ENCODE measurements around the gene ZKSCAN4. TPM values are rescaled to one million over a fixed set of nuclear protein-coding genes. Genes with fewer than 3 reads are reported as not detected.

ZKSCAN4 gene
- total and polyA plus RNA-seq, 2 of the 8 experiments (the other 6 are each of a cell fraction or from before 2014, with no cell fraction given): 2.2 to 6.6 TPM

- TF ChIP-seq CHD7 (IDR thresholded peaks at IDR 0.05; ENCODE audit: insufficient replicate concordance, low read length) (no peak), USF2 (IDR thresholded peaks at IDR 0.05; ENCODE audit: low read length) (no peak), JUND (IDR thresholded peaks at IDR 0.05; ENCODE audit: low read length) (no peak), PHF8 (conservative IDR thresholded peaks at IDR 0.05; ENCODE audit: low read depth, low read length) (no peak), ATF3 (IDR thresholded peaks at IDR 0.05; ENCODE audit: insufficient read depth, low read depth, low read length) (no peak)
Measured at GRCh38 chr6:28207510-28208110, 44.5 kb downstream of the ZKSCAN4 start (continued).
